Stimulated activated CD4-positive, alpha-beta T cell treated with anti-CD3 and anti-CD28 coated beads, Interleukin-4, amount 100 ng/mL, for 24 hours (primary cell): ENCODE measurements around the gene HPCAL4.

Experiments used
- DNase-seq: peaks from one replicate; pipeline ENCODE4 v3.0.0-alpha.2; 2020

The HPCAL4 gene

DNA sequence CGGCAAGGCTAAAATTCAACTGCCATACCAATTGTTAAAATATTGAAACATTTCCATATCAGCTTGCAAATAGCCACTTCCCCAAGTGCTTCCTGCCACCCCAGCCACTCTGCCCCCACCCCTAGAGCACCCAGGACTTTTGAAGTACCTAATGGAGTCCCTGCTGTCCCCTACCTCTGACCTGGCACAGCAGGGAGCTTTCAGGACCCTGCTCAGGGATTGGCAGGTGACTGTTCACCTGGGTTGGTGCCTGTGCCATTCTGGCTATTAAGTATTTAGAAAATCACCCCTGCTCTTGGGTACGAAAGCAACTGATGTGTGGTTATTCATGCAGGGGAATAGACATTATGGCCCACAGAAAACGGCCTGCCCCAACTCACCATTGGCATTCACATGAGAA, 9.1 kb upstream of the HPCAL4 start:
- DNase-seq, result no peak

DNA sequence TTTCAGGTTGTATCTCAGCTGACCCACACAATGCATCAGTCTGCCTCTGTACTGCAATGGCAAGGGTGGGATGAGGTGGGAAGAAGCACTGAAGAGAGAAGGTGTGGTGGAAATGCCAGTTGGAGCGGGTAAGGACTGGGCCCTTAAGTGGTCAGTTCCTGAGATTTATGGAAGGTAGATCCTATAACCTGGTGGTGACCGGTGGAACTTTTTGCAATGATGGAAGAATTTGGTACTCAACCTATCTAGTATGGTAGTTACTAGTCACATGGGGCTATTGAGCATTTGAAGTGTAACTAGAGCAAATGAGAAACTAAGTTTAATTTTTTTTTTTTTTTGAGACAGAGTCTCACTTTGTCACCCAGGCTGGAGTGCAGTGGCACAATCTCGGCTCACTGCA, 8.2 kb upstream of the HPCAL4 start:
- DNase-seq, result no peak

DNA sequence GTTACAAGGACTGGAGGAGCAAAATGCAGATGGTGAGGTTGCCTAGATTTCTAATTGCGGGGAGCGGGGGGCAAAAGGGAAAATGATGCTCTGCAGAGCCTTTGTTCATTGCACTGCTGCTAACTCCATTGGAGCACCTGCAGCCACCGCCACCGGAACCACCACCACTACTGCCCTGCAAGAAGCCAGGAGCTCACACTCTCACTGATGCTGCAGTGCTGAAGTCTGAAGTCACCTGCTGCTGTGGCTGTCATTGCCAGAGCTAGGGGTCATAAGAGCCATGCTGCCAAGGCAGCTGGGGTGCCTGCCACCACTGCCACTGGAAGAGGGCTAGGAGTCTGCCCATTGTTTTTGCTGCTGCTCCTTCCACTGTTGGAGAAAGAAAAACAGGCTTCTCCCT, 7.3 kb upstream of the HPCAL4 start:
- DNase-seq, result no peak

DNA sequence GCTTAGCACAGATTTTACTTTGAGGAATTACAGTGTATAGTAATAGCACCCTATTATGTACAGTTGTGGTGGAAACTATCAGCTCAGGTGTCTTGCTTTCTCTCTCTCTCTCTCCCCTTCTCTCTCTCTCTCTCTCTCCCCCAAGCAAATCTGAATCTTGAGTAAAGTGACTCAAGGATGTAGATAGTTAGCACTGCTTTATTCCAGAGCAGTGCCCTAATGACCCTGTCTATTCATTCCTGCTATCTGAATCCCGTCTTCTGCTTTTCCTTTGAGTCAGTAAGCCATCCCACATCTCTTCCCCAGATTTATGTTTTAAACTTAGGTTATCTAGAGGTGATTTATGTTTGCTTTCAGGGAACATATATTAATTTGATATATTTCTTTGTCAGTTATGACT, 5.2 kb upstream of the HPCAL4 start:
- DNase-seq, result no peak

GRCh38 chr1:39695016-39695415, 3.8 kb upstream of the HPCAL4 start:
- no peak for DNase-seq

DNA sequence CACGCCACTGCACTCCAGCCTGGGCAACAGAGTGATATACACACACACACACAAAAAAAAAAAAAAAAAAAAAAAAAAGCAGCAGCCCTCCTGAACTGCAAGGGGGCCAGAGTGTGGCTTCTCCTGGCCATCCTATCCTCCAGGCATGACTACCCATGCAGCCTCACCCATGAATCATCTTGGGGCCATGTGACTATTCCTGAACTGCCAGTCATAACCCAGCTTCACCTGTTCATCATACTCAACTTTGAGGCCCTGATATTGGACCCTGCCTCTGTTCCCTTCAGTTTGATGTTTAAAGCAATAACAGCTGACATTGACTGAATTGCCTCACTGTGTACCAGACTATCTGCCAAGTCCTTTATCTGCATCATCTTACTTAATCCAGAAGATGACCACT, 2.8 kb upstream of the HPCAL4 start:
- no peak for DNase-seq

DNA sequence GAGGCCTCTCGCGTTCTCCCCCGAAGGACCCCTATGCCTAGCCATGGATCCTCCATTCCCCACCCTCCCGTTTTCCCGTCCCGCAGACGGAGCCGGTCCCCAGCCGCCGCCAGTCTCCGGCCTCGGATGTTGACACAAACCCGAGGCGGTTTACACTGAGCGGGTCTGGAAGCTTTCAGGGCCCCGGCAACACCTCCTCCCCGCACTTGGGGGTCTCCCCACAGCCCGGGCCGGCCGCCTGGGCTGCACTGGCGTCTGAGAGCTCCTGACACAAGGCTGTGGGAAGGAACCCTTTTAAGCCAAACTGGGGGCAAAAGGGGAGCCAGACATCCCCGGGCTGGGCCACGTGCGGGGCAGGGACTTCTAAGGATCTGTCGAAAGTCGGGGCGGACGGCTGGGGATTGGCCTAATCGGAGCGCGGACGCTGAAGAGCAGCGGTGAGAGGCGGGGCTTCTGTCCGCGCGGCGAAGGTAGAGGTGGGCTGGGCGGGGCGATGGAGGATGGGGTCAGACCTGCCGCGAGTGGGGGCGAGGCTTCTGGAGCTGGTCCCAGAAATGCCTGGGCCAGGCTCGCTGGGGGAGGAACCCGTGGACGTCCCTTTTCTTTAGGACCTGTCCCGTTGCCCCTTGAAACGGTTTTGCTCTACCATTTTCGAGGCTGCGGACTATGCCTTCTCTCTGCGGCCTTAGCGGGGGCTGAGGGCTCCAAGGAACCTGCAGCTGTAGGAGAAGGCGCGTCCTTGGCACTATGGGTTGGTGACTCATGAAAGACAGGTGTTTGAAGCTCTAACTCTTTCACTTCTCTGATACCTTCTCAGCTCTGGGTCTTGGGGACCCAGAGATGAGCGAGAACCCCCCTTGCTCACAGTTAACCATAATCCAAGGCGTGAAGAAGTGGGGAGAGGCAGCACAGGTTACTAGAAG, 1.2 kb upstream of the HPCAL4 start:
- no peak for DNase-seq

GRCh38 chr1:39690794-39691382, 345 bp downstream of the HPCAL4 start:
- DNase-seq, result no peak

DNA sequence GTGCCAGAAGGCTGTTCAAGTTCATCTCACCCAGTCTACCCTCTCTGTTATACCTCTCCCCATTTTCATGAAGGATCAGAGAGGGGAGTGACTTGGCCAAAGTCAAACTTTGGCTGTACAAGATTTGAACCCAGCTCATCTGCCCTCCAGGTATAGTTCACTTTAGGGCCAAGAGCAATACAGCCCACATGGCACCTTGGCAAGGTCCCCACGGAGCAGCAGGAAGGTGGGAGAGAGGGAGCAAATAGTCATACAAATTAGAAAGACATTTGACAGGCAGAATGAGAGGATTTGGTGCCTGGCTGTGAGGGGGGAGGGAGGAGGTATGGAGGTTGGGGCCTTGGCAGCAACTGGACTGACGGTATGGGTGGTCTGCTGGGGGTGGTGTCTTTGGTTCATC, 1.0 kb downstream of the HPCAL4 start:
- DNase-seq, result no peak

DNA sequence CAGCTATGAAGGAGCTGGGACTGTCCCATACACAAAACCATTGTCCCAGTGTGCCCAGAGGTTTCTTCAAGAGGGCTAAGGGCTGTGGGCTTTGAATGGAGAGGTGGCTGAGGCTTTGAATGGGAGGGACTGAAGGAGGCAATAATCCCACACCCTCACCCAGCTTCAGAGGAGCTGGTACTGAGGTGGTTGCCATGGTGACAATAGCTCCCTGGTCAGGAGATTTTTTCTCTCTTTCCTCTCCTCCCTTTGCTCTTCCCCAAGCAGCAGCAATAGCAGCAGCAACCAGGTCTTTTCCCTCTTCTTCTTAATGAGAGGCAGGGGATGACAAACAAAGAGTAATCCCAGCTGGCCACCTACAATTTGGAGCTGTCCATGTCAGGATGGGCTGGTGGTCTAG, 1.6 kb downstream of the HPCAL4 start:
- no peak for DNase-seq

- no peak for DNase-seq
Measured at GRCh38 chr1:39689214-39689613, 2.0 kb downstream of the HPCAL4 start.

GRCh38 chr1:39688706-39689105, 2.5 kb downstream of the HPCAL4 start:
- DNase-seq, result no peak

- DNase-seq, result no peak
Measured at GRCh38 chr1:39687243-39687642, 4.0 kb downstream of the HPCAL4 start.

DNA sequence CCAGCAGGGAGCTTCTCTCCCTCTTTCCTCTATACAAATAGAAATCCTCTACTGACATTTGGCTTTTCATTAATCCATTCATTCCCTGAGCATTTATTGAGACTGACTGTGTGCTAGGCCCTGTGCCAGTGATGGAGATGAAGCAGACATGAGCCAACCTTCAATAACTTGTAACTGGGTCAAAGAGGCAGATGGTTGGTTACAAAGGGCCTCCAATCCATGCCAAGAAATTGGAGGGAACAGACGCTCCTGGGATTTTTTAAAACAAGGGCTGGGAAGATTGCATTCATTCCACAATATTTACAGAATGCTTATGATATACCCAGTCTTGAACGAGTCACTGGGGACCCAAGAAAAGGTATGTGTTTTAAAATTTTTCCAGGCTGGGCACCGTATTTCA, 6.2 kb downstream of the HPCAL4 start:
- DNase-seq, result no peak

DNA sequence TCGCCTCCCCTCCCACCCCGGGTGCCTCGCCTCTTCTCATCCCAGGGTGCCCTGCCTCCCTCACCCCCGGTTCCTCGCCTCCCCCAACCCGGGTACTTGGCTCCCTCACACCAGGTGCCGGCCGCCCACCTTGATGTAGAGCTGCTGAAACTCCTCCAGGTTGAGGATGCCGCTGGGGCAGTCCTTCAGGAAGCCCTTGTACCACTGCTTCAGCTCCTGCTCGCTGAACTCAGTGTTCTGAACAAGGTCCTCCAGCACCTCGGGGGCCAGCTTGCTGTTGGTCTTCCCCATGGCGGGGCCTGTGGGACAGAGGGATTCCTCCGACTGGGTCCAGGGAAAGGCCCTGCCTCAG, 6.9 kb downstream of the HPCAL4 start:
- no peak for DNase-seq

- peak; percentile 41 for DNase-seq
Measured at GRCh38 chr1:39683591-39684312, 7.5 kb downstream of the HPCAL4 start.

- no peak for DNase-seq
Measured at GRCh38 chr1:39681999-39682398, 9.2 kb downstream of the HPCAL4 start.

DNA sequence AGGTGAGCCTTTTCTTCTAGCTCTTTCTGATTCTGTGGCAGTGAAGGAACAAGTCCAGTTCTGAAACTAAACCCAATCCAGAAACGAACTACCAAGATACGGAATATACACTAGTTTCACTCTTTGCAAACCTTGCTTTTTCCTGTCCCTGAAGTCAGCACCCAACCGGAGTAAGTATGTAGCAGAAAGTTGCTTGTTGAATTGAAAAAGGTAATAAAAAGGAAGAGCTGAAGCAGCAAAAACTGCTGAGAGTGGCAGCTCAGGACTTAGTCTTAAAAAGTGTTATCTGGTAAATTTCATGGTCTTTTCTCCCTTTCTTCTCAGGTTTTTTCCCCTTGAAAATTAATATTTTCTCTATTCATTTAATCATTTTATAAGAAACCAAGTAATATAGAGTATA, 9.9 kb downstream of the HPCAL4 start:
- DNase-seq, result no peak

DNA sequence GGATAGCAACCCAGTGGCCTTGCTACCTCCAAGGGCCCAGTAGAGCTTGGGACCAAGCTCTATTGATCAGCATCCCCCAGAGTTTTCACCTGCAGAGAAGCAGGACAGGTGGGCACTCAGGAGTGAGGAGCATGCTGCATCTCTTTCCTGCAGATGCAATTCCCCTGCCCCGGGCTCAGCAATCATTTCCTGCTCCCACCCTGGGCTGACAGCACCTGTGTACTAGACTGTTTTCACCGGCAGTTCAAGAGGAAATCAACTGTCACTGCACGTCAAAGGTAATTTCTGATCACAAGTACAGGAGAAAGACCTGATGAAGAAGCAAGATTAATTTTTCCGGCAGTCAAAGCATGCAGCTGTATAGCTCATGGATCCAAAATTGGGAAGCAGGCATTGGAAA, 10.5 kb downstream of the HPCAL4 start:
- no peak for DNase-seq

DNA sequence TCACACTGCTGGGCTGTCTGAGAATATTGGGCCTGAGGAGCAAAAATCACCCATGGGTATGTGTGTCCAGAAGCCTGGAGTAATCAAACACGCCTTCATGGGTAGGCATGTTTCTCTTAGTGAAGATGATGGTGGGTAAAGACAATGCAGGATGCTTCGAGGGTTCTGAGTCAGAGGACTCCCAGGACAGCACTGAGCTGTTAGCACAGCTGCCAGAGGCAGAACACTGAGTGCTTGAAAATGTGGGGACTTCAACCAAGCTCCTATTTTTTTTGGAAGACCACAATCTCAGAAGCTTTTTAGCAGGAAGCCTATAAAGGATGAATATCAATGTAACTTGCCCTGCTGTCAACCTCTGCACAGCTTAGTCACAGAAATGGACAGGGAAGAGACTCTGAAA, 11.4 kb downstream of the HPCAL4 start:
- no peak for DNase-seq

- DNase-seq, result no peak
Measured at GRCh38 chr1:39678889-39679288, 12.3 kb downstream of the HPCAL4 start.

- no peak for DNase-seq
Measured at GRCh38 chr1:39677645-39678044, 13.6 kb downstream of the HPCAL4 start.

DNA sequence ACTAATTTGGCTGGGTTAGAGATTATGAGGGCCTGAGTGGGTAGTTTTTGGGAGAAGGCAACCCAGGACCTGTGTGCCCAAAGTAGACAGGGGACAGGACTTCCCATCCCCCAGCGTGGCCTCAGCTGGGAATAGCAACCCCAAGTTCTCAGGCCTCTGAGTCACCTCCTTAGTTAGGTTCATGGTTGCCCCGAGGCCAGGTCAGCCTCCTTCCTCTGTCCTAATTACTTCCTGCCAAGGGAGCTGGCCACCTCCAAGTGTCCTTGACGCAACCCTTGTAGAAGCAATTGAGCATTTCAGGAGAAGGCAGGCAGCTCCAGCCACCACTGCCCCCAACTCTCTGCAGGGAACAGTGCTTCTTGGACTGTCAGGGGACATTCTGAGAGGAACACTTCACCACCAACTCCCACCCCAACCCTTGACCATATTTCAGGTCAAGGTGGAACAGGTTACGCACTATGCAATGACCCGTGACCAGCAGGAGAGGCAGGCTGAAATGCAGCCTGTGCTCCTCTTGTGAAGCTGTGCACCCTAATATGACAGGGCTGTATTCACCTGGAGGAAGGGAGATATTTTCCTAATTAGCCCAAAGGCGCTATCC, 14.2 kb downstream of the HPCAL4 start:
- DNase-seq, result no peak

DNA sequence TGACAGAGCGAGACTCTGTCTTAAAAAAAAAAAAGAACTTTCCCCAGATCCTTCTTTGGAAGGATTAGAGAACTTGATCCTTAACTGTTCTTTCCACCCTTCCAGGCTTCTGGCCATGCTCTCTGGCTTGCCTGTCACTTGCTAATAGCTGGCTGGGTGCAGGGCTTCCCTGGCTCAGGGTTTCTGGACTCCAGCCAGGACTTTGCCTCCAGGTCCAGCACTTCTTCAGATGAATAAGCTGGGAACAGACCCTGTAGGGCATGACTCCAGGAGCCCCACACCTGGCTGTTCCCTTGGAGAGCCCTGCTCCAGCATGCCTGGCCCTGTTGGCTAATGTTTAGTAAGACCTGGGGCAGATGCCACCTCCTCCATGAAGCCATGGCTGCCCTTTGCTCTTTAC, 16.0 kb downstream of the HPCAL4 start:
- no peak for DNase-seq
